Measurements from ENCODE around the gene SMYD4. TPM values are rescaled to one million over a fixed set of nuclear protein-coding genes. Genes with fewer than 3 reads are reported as not detected.

SMYD4 gene
- total RNA-seq, 4 donors from 2014 or later, result 14.7 to 35.6 (median 19.8) TPM

GRCh38 chr17:1789936-1790335, 39.8 kb downstream of the SMYD4 start:
- no peak for TF ChIP-seq CTCF (IDR thresholded peaks at IDR 0.05; ENCODE audit: low read depth)

- no peak for TF ChIP-seq CTCF (IDR thresholded peaks at IDR 0.05; ENCODE audit: low read depth)
Observed at GRCh38 chr17:1787301-1787902, 42.3 kb downstream of the SMYD4 start.

- TF ChIP-seq CTCF (IDR thresholded peaks at IDR 0.05; ENCODE audit: low read depth), result no peak
Observed at GRCh38 chr17:1786708-1787107, 43.0 kb downstream of the SMYD4 start.

GRCh38 chr17:1785930-1786329, 43.8 kb downstream of the SMYD4 start:
- no peak for TF ChIP-seq CTCF (IDR thresholded peaks at IDR 0.05; ENCODE audit: low read depth)

GRCh38 chr17:1783834-1784611, 45.7 kb downstream of the SMYD4 start:
- TF ChIP-seq CTCF (IDR thresholded peaks at IDR 0.05; ENCODE audit: low read depth), result no peak

- no peak for TF ChIP-seq CTCF (IDR thresholded peaks at IDR 0.05; ENCODE audit: low read depth)
Observed at GRCh38 chr17:1783271-1783670, 46.4 kb downstream of the SMYD4 start.

GRCh38 chr17:1782171-1782567, 47.5 kb downstream of the SMYD4 start:
- TF ChIP-seq CTCF (IDR thresholded peaks at IDR 0.05; ENCODE audit: low read depth), result no peak
